GM18873 (cell line): ENCODE results near the gene ALAD.
"Not testable (repeated sequence)": the region's sequence is repeated elsewhere in the genome, so short reads cannot be mapped to it uniquely, and the experiment has no call there.

Experiments
- ATAC-seq: cut with Tn5 transposase; IDR thresholded peaks from one replicate; pipeline ENCODE4 v1.9.1; 2021; ENCODE audit warnings: mild to moderate bottlenecking, moderate library complexity, moderate number of reproducible peaks; ENCODE audit not compliant: unreplicated experiment, low FRiP score

Gene ALAD

DNA sequence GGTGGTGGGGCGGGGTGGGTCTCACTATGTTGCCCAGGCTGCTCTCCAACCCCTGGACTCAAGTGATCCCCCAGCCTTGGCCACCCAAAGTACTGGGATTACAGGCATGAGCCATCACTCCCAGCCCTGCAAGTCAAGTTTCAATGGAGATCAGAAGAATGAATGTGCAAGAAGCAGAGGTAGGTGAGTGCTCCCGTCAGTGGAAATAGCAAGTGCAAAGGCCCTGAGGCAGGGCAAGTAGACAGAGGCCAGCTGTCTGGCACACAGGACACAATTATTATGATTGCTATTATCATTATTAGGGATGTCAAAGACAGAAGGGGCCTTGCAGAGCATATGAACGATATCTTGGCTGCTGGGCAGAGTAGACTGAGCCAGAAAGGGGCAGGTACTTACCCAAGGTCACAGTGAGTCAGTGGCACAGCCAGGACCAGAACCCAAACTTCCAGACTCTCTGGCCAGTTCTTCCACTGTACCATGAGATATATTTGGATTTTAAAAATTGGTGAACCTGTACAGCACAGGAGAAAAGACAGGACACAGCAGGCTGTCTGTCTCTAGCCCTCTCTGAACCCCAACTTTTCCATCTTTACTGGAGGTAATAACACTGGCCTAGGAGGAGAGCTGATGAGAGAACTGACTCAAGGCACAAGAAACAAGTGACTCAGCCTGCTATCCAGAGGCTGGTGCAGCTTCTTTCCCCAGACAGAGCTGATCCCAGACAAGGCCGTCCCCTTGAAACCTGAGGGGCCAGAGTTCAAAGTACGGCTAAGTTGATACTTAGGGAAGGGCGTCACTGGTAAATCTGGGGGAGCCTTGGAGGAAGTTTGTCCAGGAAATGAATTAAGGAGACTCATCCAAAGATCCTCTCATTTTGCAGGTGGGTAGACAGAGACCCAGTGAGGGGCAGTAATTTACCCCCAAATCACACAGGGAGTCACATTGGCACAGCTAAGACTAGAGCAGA lies 25.7 kb downstream of the ALAD start:
- ATAC-seq, result no peak

DNA sequence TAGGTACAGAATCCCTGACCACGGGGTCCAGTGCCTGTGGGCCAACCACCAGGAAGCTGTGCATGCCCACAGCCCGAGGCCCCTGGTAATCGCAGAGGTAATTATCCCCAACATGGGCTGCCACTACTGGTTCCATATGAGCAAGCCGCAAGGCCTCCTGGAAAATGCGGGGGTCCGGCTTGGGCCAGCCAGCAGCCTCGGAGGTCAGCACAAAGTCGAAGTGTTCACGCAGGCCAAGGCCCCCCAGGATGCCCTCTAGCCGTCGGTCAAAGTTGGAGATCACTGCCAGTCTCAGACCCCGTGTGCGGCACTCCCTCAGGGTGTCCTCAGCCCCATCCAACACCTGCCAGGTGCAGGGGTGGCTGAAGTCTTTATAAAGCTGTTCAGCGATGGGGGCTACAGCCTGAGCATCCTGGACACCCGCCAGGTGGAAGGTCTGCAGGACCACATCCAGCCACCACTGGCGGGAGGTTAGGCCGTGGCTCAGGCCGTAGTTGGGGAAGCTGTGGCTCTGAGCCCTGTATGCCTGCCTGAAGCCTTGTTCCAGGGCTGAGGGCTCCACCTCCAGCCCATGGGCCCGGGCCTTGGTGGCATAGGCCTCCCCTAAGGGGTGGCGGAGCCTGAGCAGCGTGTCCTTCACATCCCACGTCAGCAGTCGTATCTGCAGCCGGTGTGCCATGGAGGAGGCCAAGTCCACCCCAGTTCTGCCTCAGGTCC lies 27.2 kb downstream of the ALAD start:
- no peak for ATAC-seq

DNA sequence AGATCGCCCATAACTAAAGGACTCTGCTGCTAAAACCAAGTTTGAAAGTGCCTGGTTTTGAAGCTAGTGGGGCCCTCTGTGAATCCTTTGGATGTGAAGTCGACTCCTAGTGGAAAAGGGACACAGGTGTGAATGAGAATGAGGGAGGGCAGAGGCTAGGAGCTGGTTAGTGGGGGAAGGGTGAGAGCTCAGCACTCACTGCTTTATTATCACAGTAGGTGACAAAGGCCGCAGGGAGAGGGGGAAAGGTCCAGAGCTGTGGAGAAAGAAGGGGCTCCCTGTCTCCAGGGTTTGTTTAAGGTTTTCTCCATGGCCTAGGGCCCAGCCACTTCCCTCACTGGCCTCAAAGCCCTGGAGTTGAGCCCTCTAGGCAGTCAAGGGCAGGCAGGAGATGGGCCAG lies 27.8 kb downstream of the ALAD start:
- no peak for ATAC-seq

DNA sequence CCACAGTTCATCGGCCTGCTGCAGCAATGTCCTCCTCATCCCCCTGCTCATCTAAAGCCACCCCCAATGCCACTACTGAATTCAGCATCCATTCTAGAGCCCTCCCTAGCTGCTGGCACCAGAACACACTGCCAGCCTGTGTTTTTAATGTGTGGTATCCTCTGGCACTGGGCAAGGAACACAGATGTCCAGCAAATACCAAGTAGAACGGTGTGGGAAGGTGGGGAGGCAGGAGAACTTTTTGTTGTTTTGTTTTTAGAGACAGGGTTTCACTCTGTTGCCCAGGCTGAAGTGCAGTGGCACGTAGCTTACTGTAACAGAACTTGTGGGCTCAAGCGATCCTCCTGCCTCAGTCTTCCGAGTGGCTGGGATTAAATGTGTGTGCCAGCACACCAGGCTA lies 29.0 kb downstream of the ALAD start:
- ATAC-seq, result no peak

DNA sequence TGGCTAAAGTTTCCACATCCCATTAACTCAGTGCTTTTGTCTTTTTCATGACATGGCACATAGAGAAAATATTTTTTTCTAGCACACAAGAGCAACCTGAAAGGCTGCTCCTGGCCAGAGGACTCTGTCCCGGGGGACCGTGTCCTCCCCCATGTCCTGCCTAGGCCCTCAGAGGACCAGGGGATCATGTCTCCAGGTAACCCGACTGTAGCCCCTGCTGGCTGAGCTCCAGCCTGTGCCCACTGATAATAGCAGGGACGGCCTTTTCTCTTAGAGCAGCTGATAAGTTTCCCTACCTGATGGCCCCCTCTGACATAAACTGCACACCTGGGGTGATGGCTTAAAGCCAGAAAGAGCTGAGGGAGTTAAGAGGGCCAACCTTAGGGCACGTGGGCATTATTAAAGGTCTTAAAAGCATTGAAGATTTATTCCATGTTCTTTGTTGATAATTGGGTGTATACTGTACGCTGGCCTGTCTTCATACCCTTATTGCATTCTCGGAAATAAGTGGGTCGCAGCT lies 30.2 kb downstream of the ALAD start:
- no peak for ATAC-seq

DNA sequence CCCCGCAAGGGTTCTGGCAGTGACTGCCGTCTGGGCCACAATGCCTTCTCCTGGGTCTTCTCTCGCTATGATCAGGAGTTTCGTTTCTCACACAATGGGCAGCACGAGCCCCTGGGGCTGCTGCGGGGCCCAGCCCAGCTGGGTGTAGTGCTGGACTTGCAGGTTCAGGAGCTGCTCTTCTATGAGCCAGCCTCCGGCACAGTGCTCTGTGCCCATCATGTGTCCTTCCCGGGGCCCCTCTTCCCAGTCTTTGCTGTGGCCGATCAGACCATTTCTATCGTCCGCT lies 31.3 kb downstream of the ALAD start:
- ATAC-seq, result no peak

DNA sequence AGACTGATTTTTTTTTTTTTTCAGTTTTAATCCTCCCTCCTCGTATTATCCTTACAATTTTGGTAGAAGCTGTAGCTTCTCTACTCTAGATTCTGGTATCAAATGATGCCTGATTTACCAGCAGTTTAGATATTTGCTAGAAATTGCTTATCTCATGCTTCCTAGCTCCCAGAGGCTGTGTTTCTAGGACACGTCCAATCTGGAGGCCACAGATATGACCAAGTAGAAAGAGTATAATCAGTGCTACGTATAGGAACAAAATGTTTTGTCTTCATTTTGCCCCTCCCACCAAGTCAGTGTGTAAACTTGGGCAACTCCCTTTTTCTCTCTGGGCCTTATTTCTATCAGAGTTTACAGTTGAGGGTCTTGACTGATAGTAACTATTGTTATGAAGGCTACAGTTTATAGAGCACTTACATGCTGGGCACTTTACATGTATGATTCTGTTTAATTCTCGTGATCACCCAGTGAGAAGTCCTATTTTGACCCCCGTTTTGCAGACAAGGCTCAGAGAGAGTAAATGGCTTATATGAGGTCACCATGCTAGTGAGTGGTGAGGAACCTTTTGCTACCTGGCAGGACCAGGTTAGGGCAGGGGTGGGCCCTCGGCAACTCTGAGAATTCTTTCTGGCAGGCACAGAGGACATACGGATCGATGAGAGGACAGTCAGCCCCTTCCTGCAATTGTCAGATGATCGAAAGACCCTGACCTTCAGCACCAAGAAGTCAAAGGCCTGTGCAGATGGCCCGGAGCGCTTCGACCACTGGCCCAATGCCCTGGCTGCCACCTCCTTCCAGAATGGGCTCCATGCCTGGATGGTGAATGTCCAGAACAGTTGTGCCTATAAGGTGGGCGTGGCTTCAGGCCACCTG lies 31.9 kb downstream of the ALAD start:
- no peak for ATAC-seq

DNA sequence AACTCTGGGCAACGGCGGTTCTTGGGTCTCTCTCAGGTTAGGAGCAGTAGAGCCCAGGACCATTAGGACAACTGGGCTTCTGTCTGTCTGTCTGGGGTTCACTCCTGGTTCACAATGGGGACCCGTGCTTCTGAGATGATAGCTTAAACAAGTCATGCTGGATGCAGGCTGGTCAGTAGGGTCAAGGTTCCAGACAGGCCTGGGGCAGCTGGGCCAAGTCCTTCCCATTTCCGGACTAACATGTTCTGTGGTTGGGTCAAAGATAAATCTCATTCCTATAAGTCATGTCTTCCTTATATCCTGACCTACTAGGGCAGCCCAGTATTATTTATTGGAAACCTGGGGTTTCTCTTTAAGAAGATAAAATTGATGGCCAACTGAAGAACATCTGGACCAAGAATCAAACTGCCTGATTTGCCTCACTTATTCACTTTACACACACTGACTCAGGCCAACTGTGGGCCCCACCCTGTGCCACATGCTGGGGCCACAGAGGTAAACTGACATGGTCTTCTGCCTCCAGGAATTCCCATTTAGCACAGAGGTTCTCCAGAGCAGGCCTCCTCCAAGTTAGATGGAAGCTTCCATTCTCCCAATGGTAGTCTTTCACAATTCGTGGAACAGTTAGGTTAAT lies 32.6 kb downstream of the ALAD start:
- ATAC-seq, result no peak

DNA sequence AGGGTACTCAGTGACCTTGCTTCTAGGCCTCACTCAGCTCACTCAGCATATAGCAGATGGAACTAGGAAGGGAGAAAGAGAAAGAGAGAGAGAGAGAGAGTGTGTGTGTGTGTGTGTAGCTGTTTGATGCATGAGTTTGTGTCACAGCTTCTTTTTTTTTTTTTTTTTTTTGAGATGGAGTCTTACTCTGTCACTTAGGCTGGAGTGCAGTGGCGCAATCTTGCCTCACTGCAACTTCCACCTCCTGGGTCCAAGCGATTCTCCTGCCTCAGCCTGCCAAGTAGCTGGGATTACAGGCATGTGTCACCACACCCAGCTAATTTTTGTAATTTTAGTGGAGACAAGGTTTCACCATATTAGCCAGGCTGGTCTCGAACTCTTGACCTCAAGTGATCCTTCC lies 35.4 kb downstream of the ALAD start:
- not testable (repeated sequence) for ATAC-seq

DNA sequence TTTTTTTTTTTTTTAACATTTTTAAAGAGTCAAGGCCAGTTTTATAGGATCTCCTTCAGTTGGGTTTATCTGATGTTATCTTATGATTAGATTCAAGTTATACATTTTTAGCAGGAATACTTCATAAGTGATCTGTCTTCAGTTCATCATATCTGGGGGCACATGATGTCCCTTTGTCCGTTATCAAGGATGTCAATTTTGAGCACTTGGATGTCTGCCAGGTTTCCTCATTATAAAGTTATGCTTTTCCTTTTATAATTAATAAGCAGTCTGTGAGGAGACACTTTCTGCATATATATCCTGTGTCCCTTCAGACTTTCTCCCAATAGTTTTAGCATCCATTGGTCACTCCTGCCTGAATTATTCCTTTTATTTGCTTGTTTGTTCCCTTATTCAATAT lies 36.1 kb downstream of the ALAD start:
- no peak for ATAC-seq

DNA sequence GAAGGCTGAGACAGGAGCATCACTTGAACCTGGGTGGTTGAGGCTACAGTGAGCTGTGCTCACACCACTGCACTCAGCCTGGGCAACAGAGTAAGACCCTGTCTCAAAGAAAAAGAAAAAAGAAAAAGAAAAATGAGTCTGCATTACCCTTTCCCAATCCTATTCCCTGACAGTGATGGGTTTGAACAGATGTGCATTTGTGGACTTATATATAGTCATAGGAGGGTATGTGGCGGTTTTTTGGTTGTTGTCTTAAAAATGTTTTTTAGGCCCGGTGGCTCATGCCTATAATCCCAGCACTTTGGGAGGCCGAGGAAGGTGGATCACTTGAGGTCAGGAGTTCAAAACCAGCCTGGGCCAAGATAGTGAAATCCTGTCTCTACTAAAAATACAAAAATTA lies 37.7 kb downstream of the ALAD start:
- ATAC-seq, result no peak

DNA sequence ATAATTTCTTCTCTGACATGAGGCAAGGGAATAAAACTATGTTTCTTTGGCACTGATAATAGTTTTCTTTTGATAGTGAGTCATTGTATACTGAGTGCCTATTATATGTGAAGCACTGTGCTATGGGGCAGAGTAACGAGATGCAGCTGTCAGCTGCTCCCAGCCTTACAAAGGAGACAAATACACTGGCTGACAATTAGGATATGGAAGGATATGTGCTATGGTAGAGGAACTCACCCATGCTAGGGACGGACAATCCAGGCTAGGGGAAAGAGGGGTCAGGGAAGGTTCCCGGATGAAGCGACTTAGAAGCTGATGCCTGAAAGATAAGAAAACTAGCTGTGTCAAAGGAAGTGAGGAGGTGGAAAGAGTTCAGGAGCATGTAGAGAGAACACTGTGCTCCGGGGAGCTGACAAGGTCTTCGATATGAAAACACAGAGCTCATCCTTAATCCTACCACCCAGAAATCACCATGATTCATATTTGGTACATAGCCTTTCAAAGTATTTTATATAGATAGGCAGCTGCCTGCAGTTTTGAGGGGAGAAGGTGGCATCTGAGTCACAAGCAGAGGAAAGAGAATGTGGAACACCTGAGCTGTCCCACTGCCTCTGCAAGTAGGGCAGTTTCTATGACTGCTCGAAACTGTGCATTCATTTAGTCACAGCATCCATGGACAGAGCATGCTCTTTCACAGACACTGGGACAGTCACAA lies 39.6 kb downstream of the ALAD start:
- no peak for ATAC-seq

DNA sequence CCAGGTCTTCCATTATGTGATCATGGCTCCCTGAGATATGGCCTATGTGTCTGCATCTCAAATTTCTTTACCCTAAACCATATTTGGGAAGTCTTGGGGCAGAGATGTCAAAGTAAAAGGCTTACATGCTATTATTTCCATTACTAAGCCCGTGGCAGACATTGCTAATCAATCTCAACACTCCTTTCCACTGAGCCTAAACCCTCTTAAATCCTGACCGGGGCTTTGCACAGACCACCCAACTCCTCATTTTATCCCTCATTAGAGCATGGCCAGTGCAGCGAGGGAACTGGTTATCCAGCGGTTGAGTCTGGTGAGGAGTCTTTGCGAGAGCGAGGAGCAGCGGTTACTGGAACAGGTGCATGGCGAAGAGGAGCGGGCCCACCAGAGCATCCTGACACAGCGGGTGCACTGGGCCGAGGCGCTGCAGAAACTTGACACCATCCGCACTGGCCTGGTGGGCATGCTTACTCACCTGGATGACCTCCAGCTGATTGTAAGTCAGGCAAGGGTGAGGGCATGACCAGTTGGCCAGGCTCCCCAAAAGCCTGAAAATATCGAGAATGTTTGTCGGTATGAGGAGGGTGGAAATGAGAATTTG lies 40.7 kb downstream of the ALAD start:
- no peak for ATAC-seq

DNA sequence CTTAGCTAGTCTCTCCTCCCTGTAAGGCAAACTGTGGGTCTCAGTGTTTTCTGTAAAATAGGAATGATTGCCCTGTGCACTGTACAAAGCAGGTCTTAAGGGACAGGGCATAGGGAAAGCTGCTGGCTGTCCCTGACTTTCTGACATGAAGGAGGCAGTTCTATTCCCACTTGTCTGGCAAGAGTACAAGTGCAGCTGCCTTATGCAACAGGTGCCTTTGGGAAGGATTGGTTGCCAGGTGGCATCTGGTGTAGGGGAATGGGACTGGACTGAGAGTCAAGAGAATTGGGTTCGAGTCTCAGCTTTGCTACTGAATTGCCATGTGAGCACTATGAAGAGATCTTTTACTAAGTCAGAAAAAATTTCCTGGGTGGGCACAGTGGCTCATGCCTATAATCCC lies 41.7 kb downstream of the ALAD start:
- no peak for ATAC-seq

DNA sequence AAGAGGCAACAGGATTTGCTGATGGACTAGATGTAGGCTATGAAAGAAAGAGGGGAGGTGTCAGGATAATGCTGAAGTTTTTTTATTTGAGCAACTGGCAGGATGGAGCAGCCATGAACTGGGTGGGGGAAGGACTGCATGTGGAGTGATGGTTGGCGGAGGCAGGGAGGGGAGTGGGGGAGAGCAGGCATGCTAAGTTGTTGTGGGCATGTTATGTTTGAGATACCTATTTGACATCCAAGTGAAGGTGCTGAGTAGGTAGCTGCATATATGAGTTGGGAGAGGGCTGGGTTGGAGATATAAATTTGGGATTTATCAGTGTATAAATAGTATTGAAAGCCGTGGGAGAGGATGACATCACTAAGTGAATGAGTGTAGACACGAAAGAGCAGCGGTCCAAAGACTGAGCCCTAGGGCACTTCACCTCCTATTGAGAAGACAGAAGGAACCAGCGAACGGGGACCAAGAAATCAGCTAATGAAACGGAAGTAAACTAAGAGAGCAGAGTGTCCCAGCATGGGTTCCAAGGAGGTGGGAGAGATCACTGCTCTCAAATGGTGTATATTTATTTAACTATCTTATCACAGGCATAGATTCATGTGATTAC lies 44.3 kb downstream of the ALAD start:
- ATAC-seq, result no peak

DNA sequence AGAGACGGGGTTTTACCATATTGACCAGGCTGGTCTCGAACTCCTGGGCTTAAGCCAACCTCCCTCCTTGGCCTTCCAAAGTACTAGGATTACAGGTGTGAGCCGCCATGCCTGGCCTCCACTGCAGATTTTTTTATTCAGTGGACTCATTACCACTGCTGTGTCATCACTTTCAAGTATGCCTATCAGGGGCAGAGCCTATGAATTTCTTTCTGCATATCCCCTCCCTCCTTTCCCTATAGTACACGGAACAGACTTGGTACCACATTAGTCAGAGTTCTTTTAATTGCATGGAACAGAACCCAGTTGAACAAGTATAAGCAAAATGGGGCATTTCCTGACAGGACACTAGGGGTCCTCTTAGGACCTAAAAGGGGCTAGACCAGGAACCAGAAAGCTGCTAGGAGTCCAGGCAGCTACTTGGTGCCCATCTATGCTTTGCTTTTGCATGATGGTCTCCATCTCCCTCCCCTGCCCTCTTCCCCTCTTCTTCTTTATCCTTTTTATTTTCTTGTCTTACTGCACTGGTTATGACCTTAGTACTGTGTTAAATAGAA lies 46.0 kb downstream of the ALAD start:
- ATAC-seq, result no peak

DNA sequence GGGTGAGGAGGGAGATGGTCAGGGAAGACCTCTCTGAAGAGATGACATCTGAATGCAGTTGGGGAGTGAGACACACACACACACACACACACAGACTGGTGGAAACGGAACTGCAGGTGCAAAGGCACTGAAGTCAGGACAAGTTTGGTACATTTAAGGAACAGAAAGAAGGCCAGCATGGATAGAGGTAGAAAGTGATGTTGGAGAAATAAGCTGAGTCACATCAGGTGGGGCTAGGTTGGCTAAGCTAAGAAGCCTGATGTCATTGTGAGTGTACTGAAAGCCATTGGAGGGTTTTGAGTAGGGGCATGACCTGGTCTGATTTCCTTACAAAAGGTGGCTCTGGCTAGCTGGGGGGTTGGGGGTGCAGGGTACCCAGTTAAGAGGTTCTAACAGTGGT lies 48.7 kb downstream of the ALAD start:
- no peak for ATAC-seq

DNA sequence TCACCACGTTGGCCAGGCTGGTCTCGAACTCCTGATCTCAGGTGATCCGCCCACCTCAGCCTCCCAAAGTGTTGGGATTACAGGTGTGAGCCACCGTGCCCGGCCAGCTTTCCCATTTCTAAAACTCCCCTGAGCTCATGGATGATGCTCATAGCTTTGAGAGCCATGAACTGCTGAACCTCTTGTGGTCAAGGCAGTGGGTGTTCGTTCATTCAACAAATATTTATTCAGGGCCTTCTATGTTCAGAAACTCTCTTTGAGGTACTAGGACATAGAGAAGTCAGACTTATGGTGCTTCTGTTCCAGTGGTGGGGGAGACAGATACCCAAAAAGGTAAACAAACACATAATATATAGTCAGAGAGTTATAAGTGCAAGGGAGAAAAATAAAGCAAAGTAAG lies 49.1 kb downstream of the ALAD start:
- no peak for ATAC-seq

DNA sequence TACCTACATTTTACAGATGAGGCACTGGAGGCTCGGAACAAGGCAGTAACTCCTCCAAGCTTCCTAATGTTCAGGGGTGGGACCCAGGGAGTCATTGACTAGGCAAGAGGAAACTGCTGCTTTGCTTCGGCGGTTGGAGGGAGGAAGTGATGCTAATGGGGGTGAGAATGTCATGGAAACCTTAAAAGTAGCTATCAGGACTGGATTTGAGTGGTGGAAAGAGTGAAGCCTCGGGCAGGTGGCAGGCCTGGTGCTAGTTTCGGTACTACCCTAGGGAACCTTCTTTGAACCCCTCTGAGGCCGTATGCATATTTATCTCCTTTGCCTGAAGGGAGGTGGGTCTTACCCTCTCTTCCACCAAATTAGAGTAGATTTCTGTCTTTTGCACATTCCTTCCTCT lies 50.1 kb downstream of the ALAD start:
- no peak for ATAC-seq
